GM18519 (cell line): Measurements from ENCODE around the gene SLC3A2.
"Not testable (repeated sequence)": the region's sequence is repeated elsewhere in the genome, so short reads cannot be mapped to it uniquely, and the experiment has no call there.

Experiments used
- ATAC-seq: cut with Tn5 transposase; IDR thresholded peaks from one replicate; pipeline ENCODE4 v1.9.1; 2021; ENCODE audit warnings: mild to moderate bottlenecking, moderate library complexity; ENCODE audit not compliant: unreplicated experiment, low FRiP score

The SLC3A2 gene

GRCh38 chr11:62880803-62881578, at the start of gene SLC3A2:
Gene SLC3A2 (plus strand): TSS chr11:62880896. CDS start chr11:62881024, 128 bp downstream.
- ATAC-seq = peak; percentile 46

- ATAC-seq = no peak
Observed at GRCh38 chr11:62830904-62831519, 49.7 kb upstream of the SLC3A2 start.

DNA sequence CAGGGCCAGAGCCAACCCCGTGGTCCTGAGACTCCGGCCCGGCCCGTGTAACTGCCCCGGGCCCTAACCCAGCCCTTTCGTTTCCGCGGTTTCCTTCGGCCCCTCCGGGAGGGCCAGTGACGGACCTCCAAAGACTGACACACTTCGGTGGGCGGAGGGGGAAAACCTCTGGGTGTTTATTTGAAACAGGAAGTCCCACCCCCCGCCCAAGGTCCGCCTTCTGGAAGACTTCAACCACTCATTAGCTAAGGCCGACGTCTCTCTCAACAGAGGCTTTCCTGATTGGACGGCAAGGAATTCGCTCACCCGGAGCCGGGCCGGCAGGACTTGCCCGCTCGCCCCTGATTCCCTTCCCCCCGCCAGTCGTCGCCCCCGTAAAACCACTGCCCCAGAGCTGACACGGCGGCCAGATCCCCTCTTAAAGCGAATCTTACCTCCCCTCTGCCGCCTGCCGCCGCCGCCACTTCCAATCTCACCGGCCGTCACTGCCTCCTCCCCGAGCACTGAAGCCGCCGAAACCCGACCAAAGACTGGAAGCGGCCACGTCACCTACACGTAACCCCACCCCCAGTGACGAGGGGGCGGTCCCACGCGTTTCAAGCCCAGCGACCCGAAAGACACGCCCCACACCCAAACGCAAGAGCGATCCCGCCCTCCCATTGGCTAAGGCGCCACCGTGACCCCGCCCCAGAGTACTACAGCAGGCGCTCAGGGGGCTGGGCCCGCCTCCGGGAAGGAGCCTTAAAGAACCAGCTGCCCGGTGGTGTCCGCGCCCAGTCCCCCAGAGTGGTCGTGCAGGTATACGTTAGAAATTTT, 49.0 kb upstream of the SLC3A2 start, which contains the start of gene STX5:
TSS of gene STX5 (minus strand) at position 532 of the 816 bp plus-strand sequence. CDS start 808 bp downstream, outside the sequence.
- peak; percentile 46 for ATAC-seq

DNA sequence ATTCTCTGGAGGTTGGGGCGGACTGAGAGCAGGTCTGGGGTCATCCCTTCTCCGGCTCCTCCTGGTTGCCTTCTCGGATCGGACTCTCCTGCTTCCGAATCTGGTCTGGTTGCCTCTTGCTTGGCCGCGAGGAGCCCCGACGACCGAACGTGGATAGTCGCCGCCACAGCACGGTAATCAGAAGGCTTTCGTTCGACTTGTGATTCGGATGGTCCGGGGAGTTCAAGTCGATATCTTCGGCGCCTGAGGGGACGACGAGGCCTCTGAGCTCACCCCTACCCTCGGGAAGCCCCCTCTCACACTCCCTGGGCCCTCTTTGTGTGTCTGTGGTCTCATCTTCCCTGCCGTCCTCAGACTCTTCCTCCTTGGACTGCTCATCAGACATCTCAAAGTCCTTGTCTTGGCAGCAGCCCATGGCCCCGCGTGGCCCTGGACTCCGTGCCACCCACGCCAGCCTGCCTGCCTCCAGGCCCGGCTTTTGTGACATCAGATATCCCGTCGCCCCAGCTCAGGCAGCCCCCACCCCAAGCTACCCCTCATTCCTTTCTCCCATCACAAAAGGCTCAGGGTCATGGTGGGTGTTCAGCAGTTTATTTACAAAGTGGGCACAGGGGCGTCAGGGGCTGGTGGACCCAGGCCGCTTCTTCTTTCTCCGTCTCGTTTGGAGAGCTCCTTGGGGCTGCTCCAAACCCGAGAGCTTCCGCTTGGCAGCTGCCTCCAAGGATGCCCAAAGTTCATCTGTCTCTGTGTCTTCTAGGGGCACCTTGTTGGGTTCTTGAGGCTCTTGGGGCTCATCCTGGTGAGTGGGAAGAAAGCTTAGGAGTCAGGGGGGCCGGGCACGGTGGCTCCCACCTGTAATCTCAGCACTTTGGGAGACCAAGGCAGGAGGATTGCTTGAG, 48.1 kb upstream of the SLC3A2 start, which contains the start of gene TEX54:
TSS of gene TEX54 (minus strand) at position 506 of the 899 bp plus-strand sequence.
- ATAC-seq = no peak

GRCh38 chr11:62835336-62835735, 45.4 kb upstream of the SLC3A2 start:
- ATAC-seq = no peak

DNA sequence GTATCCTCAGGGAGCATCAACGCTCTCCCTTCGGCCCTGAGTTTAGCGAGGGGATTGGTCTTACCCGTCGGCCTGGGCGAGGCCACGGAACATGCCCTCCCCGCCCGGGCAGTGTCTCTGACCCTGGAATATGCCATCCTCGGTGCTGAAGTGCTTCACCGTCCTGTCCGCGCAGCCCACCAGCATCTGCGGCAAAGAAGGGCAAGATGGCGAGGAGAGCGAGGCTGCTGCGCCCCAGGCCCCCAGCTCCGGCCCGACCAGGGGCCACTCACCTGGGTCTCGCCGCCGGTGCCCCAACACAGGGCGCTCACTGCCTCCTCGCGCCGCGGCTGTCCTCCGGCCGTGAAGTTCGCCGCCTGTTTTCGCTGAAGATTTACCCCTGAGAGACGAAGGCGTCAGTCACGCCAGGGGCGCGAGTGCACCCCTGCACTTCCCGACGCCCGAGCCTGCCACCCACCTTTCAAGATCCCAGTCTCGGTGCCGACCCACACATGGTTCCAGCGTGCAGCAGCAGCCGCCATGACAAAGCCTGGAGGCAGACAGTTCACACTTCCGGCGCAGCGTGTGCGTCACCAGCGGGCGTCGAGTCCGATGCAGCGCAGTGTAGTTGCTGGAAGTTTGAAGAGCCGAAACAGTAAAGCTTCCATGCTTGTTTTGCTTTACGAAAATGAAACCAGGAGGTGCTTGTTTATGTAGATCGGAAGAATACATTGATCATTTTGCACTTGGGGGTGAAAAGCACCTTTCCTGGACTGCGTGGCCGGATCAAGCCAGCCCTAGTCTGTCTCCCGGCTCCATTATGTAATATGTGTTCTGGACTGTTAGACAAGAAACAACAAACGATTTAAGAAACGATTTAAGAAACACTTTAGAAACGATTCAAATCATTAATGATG, 41.4 kb upstream of the SLC3A2 start, which contains the start of gene WDR74:
TSS of gene WDR74 (minus strand) at position 541 of the 896 bp plus-strand sequence. CDS start at position 521, 20 bp downstream.
- peak; percentile 28 for ATAC-seq

- ATAC-seq = not testable (repeated sequence)
Observed at GRCh38 chr11:62840721-62841360, 39.9 kb upstream of the SLC3A2 start.

GRCh38 chr11:62841361-62842170, 39.1 kb upstream of the SLC3A2 start:
- peak; percentile 50 for ATAC-seq

DNA sequence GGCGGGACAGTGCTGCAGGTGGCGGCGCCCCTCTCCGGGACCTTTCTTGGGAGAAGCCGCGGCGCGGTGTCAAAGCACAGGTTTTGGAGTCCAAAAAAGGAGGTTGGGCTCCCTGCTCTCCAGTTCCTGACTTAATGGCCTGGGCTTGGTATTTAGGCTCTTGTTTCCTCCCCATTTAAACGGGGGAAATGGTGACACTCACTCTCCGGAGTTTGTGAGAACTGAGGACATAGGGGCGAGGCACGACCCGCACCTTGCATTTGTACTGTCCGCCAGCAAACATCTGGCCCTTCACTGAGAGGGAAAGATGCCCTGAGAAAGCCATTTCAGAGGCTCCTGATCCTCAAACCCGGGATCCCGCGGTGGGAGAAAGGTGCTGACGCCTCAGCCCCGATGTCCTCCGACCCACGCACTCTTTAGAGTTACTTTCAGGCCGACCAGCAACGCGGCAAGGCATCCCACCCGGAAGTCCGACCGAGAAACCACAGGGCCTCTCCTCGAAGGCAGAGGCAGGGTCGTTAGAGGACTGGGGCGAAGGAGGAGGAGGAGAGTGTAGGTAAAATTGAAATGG, 38.4 kb upstream of the SLC3A2 start:
- no peak for ATAC-seq

GRCh38 chr11:62842891-62843290, 37.8 kb upstream of the SLC3A2 start:
- not testable (repeated sequence) for ATAC-seq

DNA sequence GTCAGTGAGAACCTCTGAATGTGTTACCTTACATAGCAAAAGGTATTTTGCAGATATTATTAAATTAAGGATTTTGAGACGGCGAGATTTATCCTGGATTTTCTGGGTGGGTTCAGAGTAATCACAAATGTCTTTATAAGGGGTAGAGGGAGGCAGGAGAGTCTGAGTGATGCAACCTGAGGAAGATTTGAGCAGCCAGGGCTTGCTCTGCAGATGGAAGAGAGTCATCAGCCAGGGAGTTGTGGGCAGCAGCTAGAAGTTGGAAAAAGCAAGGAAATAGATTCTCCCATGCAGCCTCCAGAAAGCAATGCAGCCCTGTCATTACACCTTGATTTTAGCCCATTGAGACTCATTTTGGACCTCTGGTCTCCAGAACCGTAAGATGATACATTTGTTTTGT, 37.2 kb upstream of the SLC3A2 start:
- no peak for ATAC-seq

- ATAC-seq = no peak
Observed at GRCh38 chr11:62844154-62844553, 36.5 kb upstream of the SLC3A2 start.

DNA sequence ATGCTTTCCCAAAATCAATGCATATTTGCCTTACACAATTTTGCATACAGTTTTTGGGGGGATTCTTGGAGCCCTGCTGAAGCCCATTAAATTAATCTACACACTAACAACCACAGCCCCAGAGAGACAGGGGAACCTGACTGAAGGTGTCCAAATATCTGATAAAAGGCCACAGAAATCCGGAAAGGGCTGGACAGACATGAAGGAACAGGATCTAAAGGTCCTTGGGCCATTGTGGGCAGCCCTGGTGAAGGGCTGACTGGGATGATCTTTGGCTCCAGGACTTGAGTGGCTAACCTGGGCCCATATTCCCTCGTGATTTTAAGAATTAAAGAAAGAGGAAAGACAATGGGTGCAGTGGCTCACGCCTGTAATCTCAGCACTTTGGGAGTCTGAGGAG, 34.5 kb upstream of the SLC3A2 start:
- no peak for ATAC-seq

DNA sequence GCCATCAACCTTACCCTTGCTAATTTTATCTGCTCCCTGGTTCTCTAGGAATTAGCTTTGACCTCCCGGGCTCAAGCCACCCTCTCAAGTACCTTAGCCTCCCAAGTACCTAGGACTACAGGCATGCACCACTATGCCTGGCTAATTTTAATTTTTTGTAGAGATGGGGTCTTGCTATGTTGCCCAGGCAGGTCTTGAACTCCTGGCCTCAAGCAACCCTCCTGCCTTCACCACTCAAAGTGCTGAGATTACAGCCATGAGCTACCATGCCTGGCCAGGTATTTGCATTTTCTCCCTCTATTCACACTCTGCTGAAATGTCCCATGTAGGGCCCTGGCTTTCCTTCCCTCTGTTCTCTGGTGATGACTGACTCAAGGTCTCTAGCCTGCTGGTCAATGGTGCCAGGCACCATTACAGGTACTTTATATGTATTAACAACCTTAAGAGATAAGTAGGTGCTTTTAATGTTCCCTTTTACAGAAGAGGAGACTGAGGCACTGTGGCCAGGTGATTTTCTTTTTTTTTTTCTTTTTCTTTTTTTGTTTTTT, 32.9 kb upstream of the SLC3A2 start:
- ATAC-seq = no peak

- ATAC-seq = no peak
Observed at GRCh38 chr11:62850911-62851806, 29.5 kb upstream of the SLC3A2 start.
